Measurements from ENCODE around the gene CACNG1.
"Not testable (repeated sequence)": the region's sequence is repeated elsewhere in the genome, so short reads cannot be mapped to it uniquely, and the experiment has no call there.

The CACNG1 gene

GRCh38 chr17:67024736-67025135 is 19.6 kb upstream of the CACNG1 start:
- DNase-seq (ENCODE audit: extremely low read depth in 1 of 2, low read depth in 1 of 2): no peak

GRCh38 chr17:67025216-67025792 is 19.1 kb upstream of the CACNG1 start:
- no peak for DNase-seq (ENCODE audit: extremely low read depth in 1 of 2, low read depth in 1 of 2)

GRCh38 chr17:67026341-67026740 is 18.0 kb upstream of the CACNG1 start:
- no peak for DNase-seq (ENCODE audit: extremely low read depth in 1 of 2, low read depth in 1 of 2)

GRCh38 chr17:67027031-67027628 is 17.2 kb upstream of the CACNG1 start:
- DNase-seq (ENCODE audit: extremely low read depth in 1 of 2, low read depth in 1 of 2): no peak

- DNase-seq (ENCODE audit: extremely low read depth in 1 of 2, low read depth in 1 of 2): no peak
Observed at GRCh38 chr17:67030641-67031040, 13.7 kb upstream of the CACNG1 start.

GRCh38 chr17:67032382-67032781 is 12.0 kb upstream of the CACNG1 start:
- no peak for DNase-seq (ENCODE audit: extremely low read depth in 1 of 2, low read depth in 1 of 2)

GRCh38 chr17:67032985-67033384 is 11.4 kb upstream of the CACNG1 start:
- DNase-seq (ENCODE audit: extremely low read depth in 1 of 2, low read depth in 1 of 2): no peak

GRCh38 chr17:67033613-67034012 is 10.7 kb upstream of the CACNG1 start:
- DNase-seq (ENCODE audit: extremely low read depth in 1 of 2, low read depth in 1 of 2): no peak

- no peak for DNase-seq (ENCODE audit: extremely low read depth in 1 of 2, low read depth in 1 of 2)
Observed at GRCh38 chr17:67035131-67036083, 8.9 kb upstream of the CACNG1 start.

GRCh38 chr17:67038861-67039365 is 5.4 kb upstream of the CACNG1 start:
- no peak for DNase-seq (ENCODE audit: extremely low read depth in 1 of 2, low read depth in 1 of 2)

GRCh38 chr17:67040652-67041051 is 3.7 kb upstream of the CACNG1 start:
- DNase-seq (ENCODE audit: extremely low read depth in 1 of 2, low read depth in 1 of 2): no peak

- DNase-seq (ENCODE audit: extremely low read depth in 1 of 2, low read depth in 1 of 2): not testable (repeated sequence)
Observed at GRCh38 chr17:67041119-67041518, 3.2 kb upstream of the CACNG1 start.

- no peak for DNase-seq (ENCODE audit: extremely low read depth in 1 of 2, low read depth in 1 of 2)
Observed at GRCh38 chr17:67041531-67041930, 2.8 kb upstream of the CACNG1 start.

GRCh38 chr17:67041941-67042899 is 2.1 kb upstream of the CACNG1 start:
- no peak for DNase-seq (ENCODE audit: extremely low read depth in 1 of 2, low read depth in 1 of 2)

- DNase-seq (ENCODE audit: extremely low read depth in 1 of 2, low read depth in 1 of 2): no peak
Observed at GRCh38 chr17:67043283-67043682, 1.1 kb upstream of the CACNG1 start.

GRCh38 chr17:67044940-67045339 is 586 bp downstream of the CACNG1 start:
- no peak for DNase-seq (ENCODE audit: extremely low read depth in 1 of 2, low read depth in 1 of 2)

- DNase-seq (ENCODE audit: extremely low read depth in 1 of 2, low read depth in 1 of 2): no peak
Observed at GRCh38 chr17:67046398-67046797, 2.0 kb downstream of the CACNG1 start.

GRCh38 chr17:67047382-67047781 is 3.0 kb downstream of the CACNG1 start:
- no peak for DNase-seq (ENCODE audit: extremely low read depth in 1 of 2, low read depth in 1 of 2)

- DNase-seq (ENCODE audit: extremely low read depth in 1 of 2, low read depth in 1 of 2): no peak
Observed at GRCh38 chr17:67049025-67049739, 4.8 kb downstream of the CACNG1 start.

- DNase-seq (ENCODE audit: extremely low read depth in 1 of 2, low read depth in 1 of 2): no peak
Observed at GRCh38 chr17:67050066-67050465, 5.7 kb downstream of the CACNG1 start.

Data from activated CD8-positive, alpha-beta memory T cell treated with anti-CD3 and anti-CD28 coated beads for 1 hour (primary cell).